Transverse colon (tissue), 4 donors: ENCODE measurements around the gene ALG13.

Experiments used
- EP300 ChIP-seq: sonication (generic); formaldehyde crosslinking; IDR thresholded peaks from one replicate; pipeline ENCODE4 v1.6.1; 2017; ENCODE audit warnings: antibody characterized with exemption, low read depth
- POLR2A ChIP-seq: fragments of 450-650 bp; IDR thresholded peaks from one replicate; pipeline ENCODE4 v1.6.1; 2016; ENCODE audit warnings: antibody characterized with exemption, mild to moderate bottlenecking, moderate library complexity
- POLR2AphosphoS5 ChIP-seq, 3 donors: sonication (generic); formaldehyde crosslinking; IDR thresholded peaks; one replicate each; pipeline ENCODE4 v1.6.1; 2016; ENCODE audit warnings: antibody characterized with exemption in 3 of 3
- TF ChIP-seq, protein P1 (sequence below), 5 experiments: fragments of 200-600 bp in 3 of 5; fragments of 450-650 bp in 2 of 5; sonication (generic) in 3 of 5; IDR thresholded peaks; 1 replicate in 2 of 5; 2 replicates in 3 of 5; pipeline ENCODE4 v1.5.1; 2016 to 2017; ENCODE audit warnings: antibody characterized with exemption in 5 of 5, inconsistent platforms in 3 of 5, mild to moderate bottlenecking in 2 of 5, moderate library complexity in 1 of 5

DNA sequence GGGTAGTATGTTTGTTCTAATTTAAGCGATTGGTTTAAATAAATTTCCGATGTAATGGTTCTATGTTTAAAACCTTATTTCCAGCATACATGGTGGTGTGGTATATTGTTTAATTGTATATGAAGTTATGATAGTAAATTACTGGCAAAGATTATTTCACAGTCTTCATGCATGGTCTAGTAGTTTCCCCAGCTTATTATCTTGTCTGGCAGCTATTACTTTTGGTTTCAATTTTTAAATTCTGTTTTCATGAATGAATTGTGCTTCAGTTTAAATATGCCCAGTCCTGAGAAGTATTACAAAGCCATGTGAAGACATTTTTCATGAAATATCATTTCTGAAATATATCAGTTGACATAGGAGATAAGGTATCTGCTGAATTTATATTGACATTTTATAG lies 6.3 kb downstream of the ALG13 start:
- TF ChIP-seq, protein P1, sequence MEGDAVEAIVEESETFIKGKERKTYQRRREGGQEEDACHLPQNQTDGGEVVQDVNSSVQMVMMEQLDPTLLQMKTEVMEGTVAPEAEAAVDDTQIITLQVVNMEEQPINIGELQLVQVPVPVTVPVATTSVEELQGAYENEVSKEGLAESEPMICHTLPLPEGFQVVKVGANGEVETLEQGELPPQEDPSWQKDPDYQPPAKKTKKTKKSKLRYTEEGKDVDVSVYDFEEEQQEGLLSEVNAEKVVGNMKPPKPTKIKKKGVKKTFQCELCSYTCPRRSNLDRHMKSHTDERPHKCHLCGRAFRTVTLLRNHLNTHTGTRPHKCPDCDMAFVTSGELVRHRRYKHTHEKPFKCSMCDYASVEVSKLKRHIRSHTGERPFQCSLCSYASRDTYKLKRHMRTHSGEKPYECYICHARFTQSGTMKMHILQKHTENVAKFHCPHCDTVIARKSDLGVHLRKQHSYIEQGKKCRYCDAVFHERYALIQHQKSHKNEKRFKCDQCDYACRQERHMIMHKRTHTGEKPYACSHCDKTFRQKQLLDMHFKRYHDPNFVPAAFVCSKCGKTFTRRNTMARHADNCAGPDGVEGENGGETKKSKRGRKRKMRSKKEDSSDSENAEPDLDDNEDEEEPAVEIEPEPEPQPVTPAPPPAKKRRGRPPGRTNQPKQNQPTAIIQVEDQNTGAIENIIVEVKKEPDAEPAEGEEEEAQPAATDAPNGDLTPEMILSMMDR (IDR thresholded peaks at IDR 0.05) = no peak
- no peak for TF ChIP-seq POLR2AphosphoS5 (IDR thresholded peaks at IDR 0.05)
- TF ChIP-seq EP300 = no peak
- TF ChIP-seq POLR2A = no peak
